ENCODE measurements around the gene PAXX.

The PAXX gene, protein sequence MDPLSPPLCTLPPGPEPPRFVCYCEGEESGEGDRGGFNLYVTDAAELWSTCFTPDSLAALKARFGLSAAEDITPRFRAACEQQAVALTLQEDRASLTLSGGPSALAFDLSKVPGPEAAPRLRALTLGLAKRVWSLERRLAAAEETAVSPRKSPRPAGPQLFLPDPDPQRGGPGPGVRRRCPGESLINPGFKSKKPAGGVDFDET

DNA sequence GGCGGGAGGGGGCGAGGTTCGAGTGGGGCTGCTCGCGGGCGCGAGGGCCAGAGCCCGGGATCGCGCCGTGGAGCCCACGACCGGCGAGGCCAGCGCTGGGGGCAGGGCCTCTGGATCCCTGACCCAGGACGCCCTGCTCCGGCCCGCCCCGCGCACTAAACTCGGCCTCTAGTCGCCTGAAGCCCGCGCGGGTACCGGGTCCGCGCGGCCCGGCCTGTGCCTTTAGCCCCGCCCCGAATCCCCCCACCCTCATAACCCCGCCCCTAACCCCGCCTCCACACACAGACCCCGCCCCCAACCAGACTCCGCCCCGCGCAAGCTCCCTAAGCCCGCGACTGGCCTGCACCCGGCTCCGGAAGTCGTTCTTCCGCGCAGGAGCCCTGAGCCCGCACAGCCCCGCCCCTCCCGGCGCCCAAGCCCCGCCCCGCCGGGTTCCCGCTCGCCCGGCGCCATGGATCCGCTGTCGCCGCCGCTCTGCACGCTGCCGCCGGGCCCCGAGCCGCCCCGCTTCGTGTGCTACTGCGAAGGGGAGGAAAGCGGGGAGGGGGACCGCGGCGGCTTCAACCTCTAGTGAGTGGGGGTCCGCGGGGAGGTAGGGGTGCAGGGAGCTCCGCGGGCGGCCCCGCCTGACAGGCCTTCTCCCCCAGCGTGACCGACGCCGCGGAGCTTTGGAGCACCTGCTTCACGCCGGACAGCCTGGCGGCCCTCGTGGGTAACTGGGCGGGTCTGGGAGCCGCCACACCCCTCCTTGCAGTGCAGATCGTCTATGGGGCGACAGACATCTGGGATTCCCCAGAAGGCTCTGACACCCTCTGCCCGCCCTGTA, at the start of gene PAXX:
Gene PAXX (plus strand): TSS at position 430 of the 826 bp plus-strand sequence. CDS start 22 bp downstream, at position 452.
- DNase-seq = peak; percentile 34 to 90 (median 80)

GRCh38 chr9:136942881-136943230, 49.4 kb upstream of the PAXX start:
- DNase-seq = no peak

- no peak for DNase-seq
Observed at GRCh38 chr9:136943291-136944211, 48.7 kb upstream of the PAXX start.

DNA sequence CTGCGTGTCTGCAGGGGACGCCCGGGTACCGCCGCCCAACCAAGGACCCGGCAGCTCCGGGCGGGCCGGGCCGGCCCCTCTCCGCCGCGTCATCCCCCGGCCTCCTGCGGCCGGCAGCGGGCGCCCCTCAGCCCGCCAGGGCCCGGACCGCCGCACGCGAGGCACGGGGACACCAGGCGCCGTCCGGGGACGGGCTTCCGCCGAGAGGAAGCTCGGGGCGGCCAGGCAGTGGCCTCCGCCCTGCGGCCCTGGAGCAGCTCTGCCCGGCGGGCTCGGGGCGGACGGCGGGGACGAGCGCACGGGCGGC, 48.1 kb upstream of the PAXX start:
- no peak for DNase-seq

- peak in 13 of 14 donors; percentile 82 to 97 (median 90) for DNase-seq
Observed at GRCh38 chr9:136944519-136945332, 47.5 kb upstream of the PAXX start, which contains the start of the genes C8G and FBXW5. TSS of gene C8G (plus strand) at chr9:136945243. CDS start at chr9:136945321, 78 bp downstream. TSS of gene FBXW5 (minus strand) at chr9:136944738. CDS start at chr9:136944083, 655 bp downstream.

GRCh38 chr9:136945333-136946227, 46.6 kb upstream of the PAXX start:
- no peak for DNase-seq

DNA sequence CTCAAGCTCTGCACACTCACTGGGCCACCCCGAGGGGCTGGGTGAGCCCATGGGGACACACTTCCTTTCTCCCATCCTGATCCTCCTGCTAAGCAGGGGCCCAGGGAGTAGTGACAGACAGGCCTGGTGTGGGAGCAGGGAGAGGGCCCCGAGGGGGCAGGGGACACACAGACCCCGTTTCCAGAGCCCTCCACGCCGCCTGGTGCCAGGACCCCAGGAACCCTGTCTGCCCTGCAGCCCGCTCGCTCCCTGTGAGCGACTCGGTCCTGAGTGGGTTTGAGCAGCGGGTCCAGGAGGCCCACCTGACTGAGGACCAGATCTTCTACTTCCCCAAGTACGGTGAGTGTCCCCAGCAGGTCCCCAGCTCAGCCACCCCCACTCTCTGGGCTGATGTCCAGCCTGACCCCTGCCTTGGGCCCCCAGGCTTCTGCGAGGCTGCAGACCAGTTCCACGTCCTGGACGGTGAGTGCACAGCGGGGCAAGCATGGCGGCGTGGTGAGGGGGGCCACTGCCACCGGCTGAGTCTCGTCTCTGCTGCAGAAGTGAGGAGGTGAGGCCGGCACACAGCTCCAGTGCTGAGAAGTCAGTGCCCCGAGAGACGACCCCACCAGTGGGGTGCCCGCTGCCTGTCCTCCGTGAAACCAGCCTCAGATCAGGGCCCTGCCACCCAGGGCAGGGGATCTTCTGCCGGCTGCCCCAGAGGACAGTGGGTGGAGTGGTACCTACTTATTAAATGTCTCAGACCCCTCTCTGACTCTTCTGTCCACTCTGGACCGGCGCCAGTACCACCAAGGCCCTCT, 45.8 kb upstream of the PAXX start:
- DNase-seq = peak in 2 of 14 donors; percentile 33 to 50

DNA sequence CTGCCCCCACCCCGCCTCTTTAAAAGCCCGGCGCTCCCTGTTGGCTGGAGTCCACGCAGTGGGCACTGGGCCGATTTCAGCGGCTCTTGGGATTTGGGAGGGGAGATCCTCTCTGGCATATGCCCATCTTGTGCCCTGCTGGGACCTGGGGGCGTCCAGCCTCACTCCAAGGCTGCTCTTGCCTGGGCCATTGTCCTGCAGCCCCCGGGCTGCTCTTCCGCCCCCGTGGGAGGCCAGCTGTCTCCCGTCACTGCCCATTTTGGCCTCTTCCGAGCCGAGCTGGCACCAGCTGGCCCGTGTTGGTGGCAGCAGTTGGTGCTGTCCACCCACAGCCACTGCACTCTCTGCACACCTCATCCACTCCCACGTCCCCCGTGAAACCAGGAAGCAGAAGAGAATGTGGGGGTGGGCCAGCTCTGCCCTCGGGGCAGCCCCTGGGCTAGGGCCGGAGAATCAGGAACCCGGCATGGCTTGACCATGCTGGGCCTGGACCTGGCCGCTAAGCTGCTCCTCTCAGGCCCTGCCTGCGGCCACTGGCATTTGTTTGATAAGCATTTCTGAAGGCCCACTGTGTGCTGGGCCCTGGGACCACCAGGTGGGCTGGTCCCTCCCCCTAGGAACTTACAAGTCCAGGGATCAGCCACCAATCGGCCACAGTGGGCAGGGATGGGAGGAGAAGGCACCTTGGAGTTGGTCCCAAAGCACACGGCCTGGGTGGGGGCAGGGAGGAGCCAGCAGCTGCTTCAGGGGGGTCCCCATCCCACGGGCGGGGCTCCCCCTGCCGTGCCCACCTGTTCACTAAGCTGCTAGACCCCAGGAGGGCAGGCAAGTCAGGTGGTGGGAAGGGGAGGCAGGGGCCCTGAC, 45.0 kb upstream of the PAXX start:
- DNase-seq = peak in 7 of 14 donors; percentile 29 to 76 (median 49)

- peak in 11 of 14 donors; percentile 30 to 77 (median 63) for DNase-seq
Observed at GRCh38 chr9:136947955-136948510, 44.2 kb upstream of the PAXX start.

GRCh38 chr9:136949239-136949816, 42.9 kb upstream of the PAXX start:
- peak in 1 of 14 donors; percentile 67 for DNase-seq

DNA sequence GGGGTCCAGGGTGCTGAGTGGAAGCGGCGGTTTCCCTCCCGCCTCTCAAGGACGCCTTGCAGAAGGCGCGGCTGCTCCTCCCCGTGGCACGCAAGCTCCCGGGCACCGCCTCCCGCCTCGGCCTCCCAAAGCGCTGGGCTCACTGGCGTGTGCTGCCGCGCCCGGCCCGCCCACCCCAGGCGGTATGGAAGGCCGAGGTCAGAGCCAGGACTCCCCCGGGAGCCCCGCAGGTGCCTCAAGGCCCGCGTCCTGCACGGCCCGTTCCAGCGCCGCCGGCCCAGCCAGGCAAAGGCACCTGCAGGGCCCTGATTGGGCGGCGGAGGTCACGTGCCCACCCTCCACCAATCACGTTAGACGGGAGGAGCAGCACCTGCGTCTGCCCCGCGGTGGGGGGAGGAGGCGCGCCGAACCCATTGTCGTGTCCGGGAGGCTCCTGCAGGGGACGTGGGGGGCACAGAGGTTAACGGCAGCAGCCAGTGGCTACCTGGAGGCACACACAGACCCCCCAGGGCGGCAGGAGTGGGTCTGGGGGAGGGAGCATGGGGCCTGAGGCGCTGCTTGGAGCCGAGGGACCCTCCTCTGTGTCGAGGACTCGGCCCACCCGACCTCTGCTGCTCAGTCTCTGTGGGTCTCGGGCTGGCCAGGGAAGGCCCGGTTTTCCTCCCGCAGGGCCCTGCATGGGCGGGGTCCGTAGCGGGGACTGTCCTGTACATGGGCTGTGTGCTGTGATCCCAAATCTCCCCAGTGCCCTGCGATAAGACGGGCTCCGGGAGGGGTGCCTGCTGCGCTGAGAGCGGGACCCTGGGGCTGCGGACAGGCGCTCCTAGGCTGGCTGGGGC, 42.2 kb upstream of the PAXX start:
- DNase-seq = peak; percentile 72 to 96 (median 92)

- peak in 4 of 14 donors; percentile 46 to 63 (median 58) for DNase-seq
Observed at GRCh38 chr9:136950656-136951276, 41.5 kb upstream of the PAXX start.

- DNase-seq = no peak
Observed at GRCh38 chr9:136951541-136952320, 40.5 kb upstream of the PAXX start, which contains the start of gene LCN12. TSS of gene LCN12 (plus strand) at chr9:136952273. CDS start at chr9:136952328, 55 bp downstream.

GRCh38 chr9:136952321-136952850, 39.8 kb upstream of the PAXX start:
- peak in 8 of 14 donors; percentile 24 to 75 (median 50) for DNase-seq
